GM12878 (cell line): Measurements from ENCODE around the gene SLC45A2. TPM values are rescaled to one million over a fixed set of nuclear protein-coding genes. Genes with fewer than 3 reads are reported as not detected.
A peak's percentile ranks its signal among the peaks of the same experiment; 100 is the strongest.

Source experiments
- ATAC-seq: fragments of 200-7000 bp; cut with Tn5 transposase; 3 replicates; pipeline ENCODE4 v1.9.1; 2020; ENCODE audit warnings: mild to moderate bottlenecking, moderate library complexity
- BruUV-seq: library from RNA; stranded (reverse); fragments of 400-500 nt; replicated peaks from 2 replicates; lab custom pipeline; 2021; lab: Mats Ljungman, UMichigan
- CTCF ChIA-PET: fragments of 300-600 bp; sonication (Branson Sonifier 250); formaldehyde crosslinking; extraction: SDS; loops from one replicate; lab custom pipeline; 2021; ENCODE audit warnings: inconsistent platforms; lab: Yijun Ruan, JAX
- POLR2A ChIA-PET: fragments of 350-600 bp; formaldehyde crosslinking; extraction: SDS; loops from one replicate; lab custom pipeline; 2021; ENCODE audit warnings: inconsistent platforms; lab: Charles Lee
- RAD21 ChIA-PET: fragments of 300-600 bp; sonication (Branson Sonifier 250); formaldehyde crosslinking; loops from one replicate; lab custom pipeline; 2023; ENCODE audit warnings: antibody characterized with exemption; ENCODE audit not compliant: unreplicated experiment; lab: Charles Lee
- SMC1A ChIA-PET: fragments of 300-600 bp; sonication (Branson Sonifier 250); formaldehyde crosslinking; loops from one replicate; lab custom pipeline; 2023; ENCODE audit not compliant: unreplicated experiment, uncharacterized antibody; lab: Charles Lee
- DNase-seq: peaks from one replicate; pipeline ENCODE4 v3.0.0-alpha.2; 2011; ENCODE audit warnings: low read depth, low spot score
- FAIRE-seq: peaks from 3 replicates; lab custom pipeline; 2011; peaks lifted over from hg19 to GRCh38; lab: Jason Lieb, UNC
- H2AFZ ChIP-seq: 2 replicates; pipeline ENCODE4 v1.6.0; 2011; ENCODE audit warnings: low read depth, low read length, control low read depth; ENCODE audit not compliant: control insufficient read depth
- H3K27ac ChIP-seq: 2 replicates; pipeline ENCODE4 v1.5.1; 2011; ENCODE audit warnings: control low read depth; ENCODE audit not compliant: control insufficient read depth, insufficient read depth
- H3K27me3 ChIP-seq, 2 experiments: replicated peaks in 1 of 2; 2 replicates each; pipeline versions ENCODE4 v1.6.0 to v1.6.1; 2011; ENCODE audit warnings: low read length in 1 of 2; ENCODE audit not compliant: control insufficient read depth in 2 of 2, insufficient read depth in 2 of 2
- H3K36me3 ChIP-seq, 2 experiments: 2 replicates each; pipeline ENCODE4 v1.5.1; 2011; ENCODE audit warnings: low read length in 1 of 2; ENCODE audit not compliant: control insufficient read depth in 2 of 2, insufficient read depth in 2 of 2
- H3K4me1 ChIP-seq: 2 replicates; pipeline ENCODE4 v1.6.1; 2011; ENCODE audit warnings: mild to moderate bottlenecking, low read length, moderate library complexity, mixed read lengths; ENCODE audit not compliant: control insufficient read depth, insufficient read depth
- H3K4me2 ChIP-seq: 2 replicates; pipeline ENCODE4 v1.6.0; 2011; ENCODE audit warnings: control low read depth; ENCODE audit not compliant: control insufficient read depth, insufficient read depth
- H3K4me3 ChIP-seq: fragments of 200-600 bp; sonication (generic); 2 replicates; pipeline ENCODE4 v1.5.1; 2016
- H3K79me2 ChIP-seq: 2 replicates; pipeline ENCODE4 v1.6.0; 2011; ENCODE audit warnings: low read length; ENCODE audit not compliant: control insufficient read depth, insufficient read depth
- H3K9ac ChIP-seq: 2 replicates; pipeline ENCODE4 v1.8.0; 2011; ENCODE audit warnings: low read length, control low read depth, mixed read lengths; ENCODE audit not compliant: control insufficient read depth, insufficient read depth
- H3K9me3 ChIP-seq: replicated peaks from 3 replicates; pipeline ENCODE4 v1.5.1; 2011; ENCODE audit warnings: mild to moderate bottlenecking, low read length; ENCODE audit not compliant: control insufficient read depth, insufficient read depth
- H4K20me1 ChIP-seq: 2 replicates; pipeline ENCODE4 v1.6.0; 2011; ENCODE audit not compliant: control insufficient read depth, insufficient read depth
- ATF7 ChIP-seq: fragments of 450-650 bp; IDR thresholded peaks from 2 replicates; pipeline ENCODE4 v1.6.1; 2016; ENCODE audit warnings: low read depth, mild to moderate bottlenecking
- CREB1 ChIP-seq: IDR thresholded peaks from 2 replicates; pipeline ENCODE4 v1.6.1; 2012; ENCODE audit warnings: low read depth, mild to moderate bottlenecking, inconsistent platforms
- DPF2 ChIP-seq: fragments of 450-650 bp; IDR thresholded peaks from 2 replicates; pipeline ENCODE4 v1.6.1; 2017; ENCODE audit warnings: mild to moderate bottlenecking
- ESRRA ChIP-seq: IDR thresholded peaks from 2 replicates; pipeline ENCODE4 v1.6.1; 2012; ENCODE audit warnings: mild to moderate bottlenecking, low read length, improper control_type of control experiment
- HDAC2 ChIP-seq: fragments of 200-600 bp; sonication (generic); IDR thresholded peaks from 2 replicates; pipeline ENCODE4 v1.6.1; 2017
- KLF5 ChIP-seq: fragments of 450-650 bp; IDR thresholded peaks from 2 replicates; pipeline ENCODE4 v1.6.1; 2014; ENCODE audit warnings: mild to moderate bottlenecking; ENCODE audit not compliant: partially characterized antibody
- MXI1 ChIP-seq: fragments of 150-350 bp; IDR thresholded peaks from 2 replicates; pipeline ENCODE4 v1.6.1; 2011; ENCODE audit warnings: low read depth, mild to moderate bottlenecking, inconsistent platforms, low read length, improper control_type of control experiment
- NFIC ChIP-seq: IDR thresholded peaks from 2 replicates; pipeline ENCODE4 v1.6.1; 2012; ENCODE audit warnings: low read depth, mild to moderate bottlenecking, inconsistent platforms, low read length, moderate library complexity
- PML ChIP-seq: IDR thresholded peaks from 2 replicates; pipeline ENCODE4 v1.6.1; 2012; ENCODE audit warnings: low read length, inconsistent platforms
- RAD51 ChIP-seq: fragments of 450-650 bp; IDR thresholded peaks from 2 replicates; pipeline ENCODE4 v1.6.1; 2016; ENCODE audit warnings: moderate library complexity, mild to moderate bottlenecking, inconsistent platforms
- RUNX3 ChIP-seq: IDR thresholded peaks from 2 replicates; pipeline ENCODE4 v1.6.1; 2012; ENCODE audit warnings: low read length, inconsistent platforms
- SMARCA5 ChIP-seq: fragments of 450-650 bp; IDR thresholded peaks from 2 replicates; pipeline ENCODE4 v1.6.1; 2017; ENCODE audit warnings: mild to moderate bottlenecking
- ZNF217 ChIP-seq: fragments of 450-650 bp; IDR thresholded peaks from 2 replicates; pipeline ENCODE4 v1.6.1; 2017; ENCODE audit warnings: antibody characterized with exemption, mild to moderate bottlenecking
- WGBS: methylation state at CpG from one replicate; pipeline ENCODE4 v1.1.6; 2016; ENCODE audit warnings: low lambda C conversion rate; ENCODE audit not compliant: insufficient replicate concordance, insufficient coverage; ENCODE audit errors: missing lambda C conversion rate; 5-methylcytosine and 5-hydroxymethylcytosine counted together
- in situ Hi-C: fragments of 300-500 bp; cut with MboI; formaldehyde crosslinking; loops from 9 replicates; pipeline ENCODE4 v1.14.3; 2018; ENCODE audit warnings: mixed read lengths
- intact Hi-C: fragments of 100-400 bp; cut with micrococcal nuclease; formaldehyde crosslinking; loops from one replicate; pipeline ENCODE4 v1.14.2; 2022; ENCODE audit not compliant: unreplicated experiment
- polyA plus RNA-seq, 11 experiments: library from polyadenylated mRNA; depleted of rRNA in 4 of 11; unstranded in 6 of 11; stranded (reverse) in 5 of 11; fragments of >200 nt; fragmentation: Nextera tagmentation in 4 of 11; fragmentation: Illumina TruSeq in 1 of 11; extraction: Ambion mirVana in 4 of 11; extraction: Trizol in 1 of 11; gene quantifications; 1 replicate in 1 of 11; 2 replicates in 10 of 11; pipeline versions ENCODE4 v1.2.1 to v1.2.3, GENCODE V29; 2011 to 2016; ENCODE audit warnings: inconsistent platforms in 2 of 11, missing spikeins in 2 of 11, low read depth in 1 of 11
- total RNA-seq, 4 experiments: library from RNA; depleted of rRNA in 3 of 4; stranded (reverse); fragments of >200 nt in 3 of 4; fragmentation: Illumina TruSeq in 1 of 4; extraction: Trizol in 1 of 4; gene quantifications; 2 replicates each; pipeline versions ENCODE4 v1.2.1 to v1.2.3, GENCODE V29; 2013 to 2021
- TF ChIP-seq, protein P1 (sequence below): fragments of 450-650 bp; formaldehyde crosslinking; IDR thresholded peaks from 2 replicates; pipeline ENCODE4 v1.5.0; 2022; ENCODE audit warnings: mild to moderate bottlenecking, missing genetic modification characterization
- TF ChIP-seq, protein P2 (sequence below): fragments of 450-650 bp; IDR thresholded peaks from 2 replicates; pipeline ENCODE4 v1.6.1; 2016; ENCODE audit warnings: mild to moderate bottlenecking
- TF ChIP-seq, protein P3 (sequence below): fragments of 450-650 bp; conservative IDR thresholded peaks from 2 replicates; pipeline ENCODE4 v1.6.1; 2017; ENCODE audit warnings: mild to moderate bottlenecking, moderate library complexity
- TF ChIP-seq, protein P4 (sequence below): IDR thresholded peaks from 2 replicates; pipeline ENCODE4 v1.6.1; 2012; ENCODE audit warnings: low read length, inconsistent platforms

SLC45A2 gene
- total and polyA plus RNA-seq, 10 of the 15 experiments (the other 5 are each of a cell fraction or from before 2014, with no cell fraction given): 0.06 to 0.07 TPM; not detected in 8

DNA sequence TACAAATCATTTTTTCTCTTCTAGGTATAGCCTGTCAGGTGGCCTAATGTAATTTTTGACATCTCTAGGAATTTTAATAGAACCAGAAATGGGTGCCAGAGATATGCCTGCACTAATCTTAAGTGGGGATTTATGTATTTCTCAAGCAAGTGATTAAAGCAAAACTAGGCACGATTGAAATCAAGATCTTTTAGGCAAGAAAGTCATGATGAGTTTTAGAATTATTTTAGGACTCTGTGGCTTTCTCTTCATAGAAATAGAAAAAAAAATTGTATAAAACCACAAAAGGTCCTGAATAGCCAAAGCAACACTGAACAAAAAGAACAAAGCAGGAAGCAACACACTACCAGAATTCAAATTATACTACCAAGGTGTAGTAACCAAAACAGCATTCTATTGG lies 24.3 kb upstream of the SLC45A2 start:
- no TSS peak for BruUV-seq
- no peak for TF ChIP-seq DPF2
- TF ChIP-seq, protein P1, sequence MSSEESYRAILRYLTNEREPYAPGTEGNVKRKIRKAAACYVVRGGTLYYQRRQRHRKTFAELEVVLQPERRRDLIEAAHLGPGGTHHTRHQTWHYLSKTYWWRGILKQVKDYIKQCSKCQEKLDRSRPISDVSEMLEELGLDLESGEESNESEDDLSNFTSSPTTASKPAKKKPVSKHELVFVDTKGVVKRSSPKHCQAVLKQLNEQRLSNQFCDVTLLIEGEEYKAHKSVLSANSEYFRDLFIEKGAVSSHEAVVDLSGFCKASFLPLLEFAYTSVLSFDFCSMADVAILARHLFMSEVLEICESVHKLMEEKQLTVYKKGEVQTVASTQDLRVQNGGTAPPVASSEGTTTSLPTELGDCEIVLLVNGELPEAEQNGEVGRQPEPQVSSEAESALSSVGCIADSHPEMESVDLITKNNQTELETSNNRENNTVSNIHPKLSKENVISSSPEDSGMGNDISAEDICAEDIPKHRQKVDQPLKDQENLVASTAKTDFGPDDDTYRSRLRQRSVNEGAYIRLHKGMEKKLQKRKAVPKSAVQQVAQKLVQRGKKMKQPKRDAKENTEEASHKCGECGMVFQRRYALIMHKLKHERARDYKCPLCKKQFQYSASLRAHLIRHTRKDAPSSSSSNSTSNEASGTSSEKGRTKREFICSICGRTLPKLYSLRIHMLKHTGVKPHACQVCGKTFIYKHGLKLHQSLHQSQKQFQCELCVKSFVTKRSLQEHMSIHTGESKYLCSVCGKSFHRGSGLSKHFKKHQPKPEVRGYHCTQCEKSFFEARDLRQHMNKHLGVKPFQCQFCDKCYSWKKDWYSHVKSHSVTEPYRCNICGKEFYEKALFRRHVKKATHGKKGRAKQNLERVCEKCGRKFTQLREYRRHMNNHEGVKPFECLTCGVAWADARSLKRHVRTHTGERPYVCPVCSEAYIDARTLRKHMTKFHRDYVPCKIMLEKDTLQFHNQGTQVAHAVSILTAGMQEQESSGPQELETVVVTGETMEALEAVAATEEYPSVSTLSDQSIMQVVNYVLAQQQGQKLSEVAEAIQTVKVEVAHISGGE (CRISPR knock-in tag): no peak
- TF ChIP-seq ZNF217: no peak
- TF ChIP-seq KLF5: no peak
- TF ChIP-seq, protein P2, sequence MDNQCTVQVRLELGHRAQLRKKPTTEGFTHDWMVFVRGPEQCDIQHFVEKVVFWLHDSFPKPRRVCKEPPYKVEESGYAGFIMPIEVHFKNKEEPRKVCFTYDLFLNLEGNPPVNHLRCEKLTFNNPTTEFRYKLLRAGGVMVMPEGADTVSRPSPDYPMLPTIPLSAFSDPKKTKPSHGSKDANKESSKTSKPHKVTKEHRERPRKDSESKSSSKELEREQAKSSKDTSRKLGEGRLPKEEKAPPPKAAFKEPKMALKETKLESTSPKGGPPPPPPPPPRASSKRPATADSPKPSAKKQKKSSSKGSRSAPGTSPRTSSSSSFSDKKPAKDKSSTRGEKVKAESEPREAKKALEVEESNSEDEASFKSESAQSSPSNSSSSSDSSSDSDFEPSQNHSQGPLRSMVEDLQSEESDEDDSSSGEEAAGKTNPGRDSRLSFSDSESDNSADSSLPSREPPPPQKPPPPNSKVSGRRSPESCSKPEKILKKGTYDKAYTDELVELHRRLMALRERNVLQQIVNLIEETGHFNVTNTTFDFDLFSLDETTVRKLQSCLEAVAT: no peak
- TF ChIP-seq, protein P3, sequence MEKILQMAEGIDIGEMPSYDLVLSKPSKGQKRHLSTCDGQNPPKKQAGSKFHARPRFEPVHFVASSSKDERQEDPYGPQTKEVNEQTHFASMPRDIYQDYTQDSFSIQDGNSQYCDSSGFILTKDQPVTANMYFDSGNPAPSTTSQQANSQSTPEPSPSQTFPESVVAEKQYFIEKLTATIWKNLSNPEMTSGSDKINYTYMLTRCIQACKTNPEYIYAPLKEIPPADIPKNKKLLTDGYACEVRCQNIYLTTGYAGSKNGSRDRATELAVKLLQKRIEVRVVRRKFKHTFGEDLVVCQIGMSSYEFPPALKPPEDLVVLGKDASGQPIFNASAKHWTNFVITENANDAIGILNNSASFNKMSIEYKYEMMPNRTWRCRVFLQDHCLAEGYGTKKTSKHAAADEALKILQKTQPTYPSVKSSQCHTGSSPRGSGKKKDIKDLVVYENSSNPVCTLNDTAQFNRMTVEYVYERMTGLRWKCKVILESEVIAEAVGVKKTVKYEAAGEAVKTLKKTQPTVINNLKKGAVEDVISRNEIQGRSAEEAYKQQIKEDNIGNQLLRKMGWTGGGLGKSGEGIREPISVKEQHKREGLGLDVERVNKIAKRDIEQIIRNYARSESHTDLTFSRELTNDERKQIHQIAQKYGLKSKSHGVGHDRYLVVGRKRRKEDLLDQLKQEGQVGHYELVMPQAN: no peak
- TF ChIP-seq SMARCA5: no peak
- TF ChIP-seq PML: no peak
- 0 out of 2 replicates have a peak, but pooled peaks have one; percentile 23 for TF ChIP-seq MXI1
- no peak for TF ChIP-seq CREB1
- TF ChIP-seq HDAC2: no peak
- TF ChIP-seq, protein P4, sequence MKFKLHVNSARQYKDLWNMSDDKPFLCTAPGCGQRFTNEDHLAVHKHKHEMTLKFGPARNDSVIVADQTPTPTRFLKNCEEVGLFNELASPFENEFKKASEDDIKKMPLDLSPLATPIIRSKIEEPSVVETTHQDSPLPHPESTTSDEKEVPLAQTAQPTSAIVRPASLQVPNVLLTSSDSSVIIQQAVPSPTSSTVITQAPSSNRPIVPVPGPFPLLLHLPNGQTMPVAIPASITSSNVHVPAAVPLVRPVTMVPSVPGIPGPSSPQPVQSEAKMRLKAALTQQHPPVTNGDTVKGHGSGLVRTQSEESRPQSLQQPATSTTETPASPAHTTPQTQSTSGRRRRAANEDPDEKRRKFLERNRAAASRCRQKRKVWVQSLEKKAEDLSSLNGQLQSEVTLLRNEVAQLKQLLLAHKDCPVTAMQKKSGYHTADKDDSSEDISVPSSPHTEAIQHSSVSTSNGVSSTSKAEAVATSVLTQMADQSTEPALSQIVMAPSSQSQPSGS: no peak
- TF ChIP-seq RAD51: no peak
- no peak for TF ChIP-seq ATF7
- no peak for TF ChIP-seq NFIC
- TF ChIP-seq RUNX3: peak; percentile 56
- TF ChIP-seq ESRRA: no peak

More for the DNA sequence above, 24.3 kb upstream of the SLC45A2 start:
- no peaks in the 10 kb centered on the region for H3K27me3 ChIP-seq
- in situ Hi-C loops: loop anchor here (25.0 kb wide), 1 partner anchor 903 kb away; the partner anchor contains the start of genes BRIX1 and RAD1
- H3K36me3 ChIP-seq: no peaks in the 10 kb centered on the region
- peak overlapping the region; percentile 88 for H2AFZ ChIP-seq
- POLR2A ChIA-PET: interaction anchor here (0.6 to 2.1 kb wide), 5 partner anchors 14 to 183 kb away, joined by 3 to 13 read pairs (median 3); no protein-coding TSS in a partner anchor
- WGBS: 5% methylated on average over 1 of the region's 1 CpG
- ATAC-seq: no peak
- RAD21 ChIA-PET: interaction anchor here (0.6 to 1.7 kb wide), 6 partner anchors 11 to 75 kb away, joined by 3 to 11 read pairs (median 4); no protein-coding TSS in a partner anchor
- CTCF ChIA-PET: interaction anchor here (0.9 to 4.9 kb wide), 3 partner anchors 9 to 34 kb away, joined by 3 to 40 read pairs (median 4); partner anchors contain the start of gene C1QTNF3
- intact Hi-C loops: loop anchor here (10.0 kb wide), 2 partner anchors 176 to 906 kb away; partner anchors contain the start of genes BRIX1 and RAD1
- H3K4me2 ChIP-seq: peak overlapping the region; percentile 81
- H3K9me3 ChIP-seq: no peaks in the 10 kb centered on the region
- SMC1A ChIA-PET: interaction anchor here (1.0 to 1.7 kb wide), 3 partner anchors 11 to 27 kb away, joined by 3 to 4 read pairs (median 4); no protein-coding TSS in a partner anchor
- peak overlapping the region; percentile 81 for H3K27ac ChIP-seq
- peak overlapping the region; percentile 66 for H3K9ac ChIP-seq
- peaks cover 4% of the 10 kb centered on the region; the same call in 1 of the 2 replicates for H3K4me1 ChIP-seq
- FAIRE-seq: no peak
- H4K20me1 ChIP-seq: no peaks in the 10 kb centered on the region
- H3K4me3 ChIP-seq: peak overlapping the region; percentile 70
- peaks cover 2% of the 10 kb centered on the region for H3K79me2 ChIP-seq
- no peak for DNase-seq
